ENCODE data around the gene METTL21C. TPM values are rescaled to one million over a fixed set of nuclear protein-coding genes. Genes with fewer than 3 reads are reported as not detected.

The METTL21C gene
- total RNA-seq: not detected

DNA sequence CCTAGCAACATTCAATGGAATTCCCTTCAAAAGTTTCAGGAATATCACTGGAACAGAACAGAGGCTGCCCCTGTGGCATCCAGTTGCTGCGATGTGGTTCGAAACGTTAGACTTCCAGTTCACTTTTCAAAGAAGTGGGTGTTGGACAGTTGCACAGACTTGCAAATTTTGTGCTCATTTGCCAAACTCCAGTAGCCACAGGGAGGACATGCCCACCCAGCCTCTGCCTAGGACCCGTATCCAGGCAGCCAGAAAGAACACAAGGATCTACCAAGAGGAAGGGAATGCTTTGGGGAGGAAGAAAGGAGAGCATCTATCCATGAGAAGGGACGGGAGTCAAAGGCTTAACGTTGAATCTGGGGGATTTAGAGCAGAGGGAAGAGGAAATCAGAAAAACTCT, at the start of gene METTL21C:
METTL21C (minus strand) TSS at position 108 of the 400 bp plus-strand sequence. CDS start 546 bp downstream, outside the sequence.
- Mint-ChIP-seq H3K9me3 (peaks cover 8% of the 10 kb centered on the region), H3K4me1 (ENCODE audit: low read depth) (no peaks in the 10 kb centered on the region), H3K4me3 (no peak within 1 kb of the TSS), H3K27me3 (ENCODE audit: low read depth) (peaks cover 50% of the 10 kb centered on the region), H3K36me3 (ENCODE audit: insufficient read depth) (no peaks in the 10 kb centered on the region)
- DNase-seq: no peak
- ATAC-seq: no peak

DNA sequence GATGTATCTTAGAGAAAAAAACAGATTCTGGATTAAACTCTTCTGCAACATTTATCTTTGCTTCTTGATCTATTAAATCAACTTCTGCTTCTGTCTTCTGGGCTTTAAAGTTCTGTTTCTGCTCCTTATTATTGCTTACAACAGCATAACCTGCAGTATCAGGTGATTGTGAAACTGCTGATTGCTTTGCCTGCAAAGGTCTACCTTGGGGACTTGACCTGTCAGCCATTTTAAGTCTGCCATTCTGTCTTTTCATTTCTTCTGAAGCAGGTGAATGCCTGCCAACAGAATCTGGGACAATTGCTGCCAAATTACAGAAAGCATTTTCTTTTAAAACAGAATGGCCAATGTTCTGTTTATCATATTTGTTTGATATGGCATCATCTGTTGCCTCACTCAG, 47.7 kb upstream of the METTL21C start:
- ATAC-seq (no peak), DNase-seq (no peak)
- Mint-ChIP-seq H3K4me3 (no peak overlapping the region), H3K9me3 (peaks cover 10% of the 10 kb centered on the region), H3K27me3 (ENCODE audit: low read depth) (peaks cover 33% of the 10 kb centered on the region), H3K36me3 (ENCODE audit: insufficient read depth) (no peaks in the 10 kb centered on the region), H3K4me1 (ENCODE audit: low read depth) (no peaks in the 10 kb centered on the region)

DNA sequence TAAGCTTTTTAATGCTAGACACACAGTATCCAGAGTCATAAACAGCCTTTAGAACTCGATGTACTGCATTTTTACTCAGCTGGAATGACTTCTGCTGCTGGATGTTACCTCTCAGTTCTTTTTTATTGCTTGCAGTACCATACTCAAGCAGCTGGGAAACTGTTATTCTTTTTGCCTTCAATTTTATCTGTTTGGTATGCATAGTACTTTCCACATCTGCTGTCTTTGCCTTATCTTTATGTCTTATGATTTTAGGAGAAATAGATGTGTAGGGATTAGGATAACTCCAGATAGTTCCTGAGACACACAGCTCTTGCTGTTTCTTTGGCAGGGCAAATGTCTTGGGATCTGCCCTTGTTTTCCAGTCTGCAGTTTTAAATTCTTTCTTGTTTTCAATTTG, 47.3 kb upstream of the METTL21C start:
- H3K4me1 Mint-ChIP-seq (ENCODE audit: low read depth): no peaks in the 10 kb centered on the region
- peaks cover 30% of the 10 kb centered on the region for H3K27me3 Mint-ChIP-seq (ENCODE audit: low read depth)
- ATAC-seq (no peak), DNase-seq (no peak)
- H3K9me3 Mint-ChIP-seq: peaks cover 10% of the 10 kb centered on the region
- H3K4me3 Mint-ChIP-seq: no peak overlapping the region
- no peaks in the 10 kb centered on the region for H3K36me3 Mint-ChIP-seq (ENCODE audit: insufficient read depth)

DNA sequence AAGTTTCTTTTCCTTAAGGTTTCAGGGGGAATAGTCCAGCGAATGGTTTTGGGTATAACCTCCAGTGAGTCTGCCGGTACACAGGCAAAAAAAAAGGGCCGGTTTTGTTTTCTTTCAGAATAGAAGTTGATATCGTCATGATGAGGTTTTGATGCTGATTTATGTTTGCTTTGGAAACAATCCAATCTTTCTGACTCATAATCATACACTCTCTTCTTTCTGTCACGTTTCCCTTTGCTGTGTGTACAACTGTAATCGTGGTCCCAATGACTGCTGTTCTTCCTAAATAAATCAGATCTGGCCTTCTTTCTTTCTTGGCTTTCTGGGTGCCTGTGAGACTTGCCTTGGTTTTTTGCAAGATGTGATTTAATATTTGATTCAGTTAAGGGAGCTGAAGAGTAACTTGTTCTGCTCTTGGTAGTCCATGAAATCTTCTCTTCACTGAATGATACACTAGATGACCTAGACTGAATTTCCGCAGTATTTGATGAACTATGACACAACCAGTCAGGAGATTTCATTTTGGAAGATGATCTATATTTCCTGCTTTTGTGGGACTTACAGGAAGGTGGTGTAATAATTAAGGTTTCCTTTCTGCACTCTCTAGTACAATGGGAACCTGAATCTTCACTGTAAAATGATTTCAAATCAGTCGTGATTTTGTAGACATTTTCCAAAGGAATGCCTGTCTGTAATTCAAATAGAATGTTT, 34.9 kb upstream of the METTL21C start:
- DNase-seq (no peak), ATAC-seq (peak in 1 of 2 donors; percentile 35)
- Mint-ChIP-seq H3K27me3 (ENCODE audit: low read depth) (peaks cover 16% of the 10 kb centered on the region), H3K9me3 (no peaks in the 10 kb centered on the region), H3K36me3 (ENCODE audit: insufficient read depth) (no peaks in the 10 kb centered on the region), H3K4me3 (no peak overlapping the region), H3K4me1 (ENCODE audit: low read depth) (peaks cover 2% of the 10 kb centered on the region)

DNA sequence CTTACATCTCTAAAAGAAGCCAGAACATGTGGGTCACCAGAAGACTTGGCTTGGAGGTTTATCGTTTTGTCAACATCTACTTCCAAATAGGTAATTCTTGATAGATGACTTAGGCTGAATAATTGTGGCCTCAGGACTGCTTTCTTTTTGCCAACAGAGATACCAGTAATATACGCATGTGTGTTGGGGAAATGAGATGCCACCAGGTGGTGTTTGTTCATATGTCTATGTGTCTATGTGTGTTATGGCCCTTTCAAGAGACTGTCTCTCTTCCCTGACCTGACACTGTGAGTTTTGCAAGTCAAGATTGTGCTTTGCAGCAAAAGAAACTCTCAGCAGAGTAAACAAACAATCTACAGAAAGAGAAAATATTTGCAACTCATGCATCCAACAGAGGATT, 31.6 kb upstream of the METTL21C start:
- Mint-ChIP-seq H3K4me1 (ENCODE audit: low read depth) (peaks cover 5% of the 10 kb centered on the region), H3K4me3 (no peak overlapping the region), H3K9me3 (no peaks in the 10 kb centered on the region), H3K27me3 (ENCODE audit: low read depth) (peaks cover 9% of the 10 kb centered on the region), H3K36me3 (ENCODE audit: insufficient read depth) (no peaks in the 10 kb centered on the region)
- DNase-seq (no peak), ATAC-seq (no peak)

DNA sequence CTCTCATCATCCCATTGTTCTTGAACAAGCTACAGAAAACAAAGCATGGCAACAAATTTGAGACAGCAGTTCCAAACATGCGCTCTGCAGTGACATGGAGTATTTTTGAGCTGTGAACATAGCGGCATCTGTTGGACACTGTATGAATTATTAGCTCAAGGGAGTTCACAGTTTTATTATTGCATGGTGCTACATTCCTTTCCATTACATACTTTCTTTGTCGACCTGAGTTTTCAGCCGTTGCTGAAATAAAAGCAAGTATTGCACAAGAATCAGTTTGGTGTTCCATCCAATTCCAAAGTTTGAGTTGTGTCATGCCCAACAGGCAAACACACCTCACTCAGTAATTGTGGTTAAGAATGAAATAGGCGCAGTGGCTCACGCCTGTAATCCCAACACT, 30.1 kb upstream of the METTL21C start:
- peaks cover 5% of the 10 kb centered on the region for H3K4me1 Mint-ChIP-seq (ENCODE audit: low read depth)
- no peak overlapping the region for H3K4me3 Mint-ChIP-seq
- H3K36me3 Mint-ChIP-seq (ENCODE audit: insufficient read depth): no peaks in the 10 kb centered on the region
- H3K9me3 Mint-ChIP-seq: no peaks in the 10 kb centered on the region
- ATAC-seq: no peak
- H3K27me3 Mint-ChIP-seq (ENCODE audit: low read depth): peaks cover 8% of the 10 kb centered on the region
- no peak for DNase-seq

DNA sequence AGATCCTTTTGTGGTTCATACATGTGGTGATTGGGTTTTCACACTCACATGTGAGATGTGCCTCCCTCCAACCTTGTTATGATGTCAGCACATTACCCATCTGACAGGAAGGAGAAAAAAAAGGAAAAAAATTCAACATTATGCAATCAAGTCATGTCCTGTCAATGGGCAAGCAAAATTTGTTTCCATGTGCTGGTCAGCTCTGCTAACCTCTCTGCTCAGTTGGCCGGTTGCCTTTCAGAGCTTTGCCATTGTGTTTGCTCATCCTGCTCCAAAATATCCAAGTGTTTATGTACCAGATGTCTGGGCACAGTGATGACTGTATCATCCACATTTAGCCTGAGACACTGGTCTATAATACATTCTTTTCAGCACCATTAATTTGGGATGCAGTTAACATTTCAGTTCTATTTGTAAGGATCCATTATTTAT, 27.0 kb upstream of the METTL21C start:
- Mint-ChIP-seq H3K9me3 (no peaks in the 10 kb centered on the region), H3K4me3 (no peak overlapping the region), H3K27me3 (ENCODE audit: low read depth) (peaks cover 7% of the 10 kb centered on the region), H3K4me1 (ENCODE audit: low read depth) (peaks cover 3% of the 10 kb centered on the region), H3K36me3 (ENCODE audit: insufficient read depth) (no peaks in the 10 kb centered on the region)
- DNase-seq (no peak), ATAC-seq (no peak)

DNA sequence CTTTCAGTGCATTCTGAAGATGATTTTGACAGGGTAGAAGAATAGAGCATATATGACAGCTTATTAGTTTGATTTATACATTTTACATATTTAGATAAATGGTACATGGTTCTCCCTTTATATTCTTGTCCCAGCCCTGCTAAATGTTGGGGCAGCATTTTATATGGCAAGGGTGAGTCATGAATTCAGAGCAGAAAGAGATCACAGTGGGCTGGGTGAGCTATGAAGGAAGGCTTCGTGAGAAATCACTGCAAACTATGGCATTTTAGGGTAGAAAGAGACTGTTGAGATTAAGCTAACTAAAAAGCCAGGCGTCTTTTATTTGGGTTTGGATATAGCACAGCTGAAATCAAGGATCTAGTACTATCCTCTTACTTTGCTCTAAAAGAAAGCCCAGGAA, 23.9 kb upstream of the METTL21C start:
- peaks cover 3% of the 10 kb centered on the region for H3K4me1 Mint-ChIP-seq (ENCODE audit: low read depth)
- ATAC-seq (no peak), DNase-seq (no peak)
- no peaks in the 10 kb centered on the region for H3K36me3 Mint-ChIP-seq (ENCODE audit: insufficient read depth)
- no peaks in the 10 kb centered on the region for H3K9me3 Mint-ChIP-seq
- H3K27me3 Mint-ChIP-seq (ENCODE audit: low read depth): peaks cover 2% of the 10 kb centered on the region
- H3K4me3 Mint-ChIP-seq: no peak overlapping the region

DNA sequence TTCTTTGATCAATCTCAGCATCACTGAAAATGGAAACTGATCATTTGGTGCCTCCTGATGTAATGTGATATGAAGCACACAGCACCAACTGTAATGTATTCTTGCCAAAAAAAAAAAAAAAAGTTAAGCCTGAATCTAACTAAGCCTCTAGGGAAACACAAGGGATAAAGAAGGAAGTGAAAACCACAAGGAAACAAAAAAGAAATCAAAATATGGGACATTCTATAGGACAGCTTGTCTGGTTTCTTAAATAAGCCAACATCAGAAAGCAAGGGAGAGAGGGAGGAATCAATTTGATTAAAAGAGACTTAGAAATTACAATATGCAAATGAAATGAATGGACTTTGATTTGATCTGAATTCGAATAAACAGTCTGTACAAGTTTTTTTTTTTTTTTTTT, 20.6 kb upstream of the METTL21C start:
- Mint-ChIP-seq H3K4me1 (ENCODE audit: low read depth) (no peaks in the 10 kb centered on the region), H3K4me3 (no peak overlapping the region), H3K9me3 (no peaks in the 10 kb centered on the region), H3K36me3 (ENCODE audit: insufficient read depth) (no peaks in the 10 kb centered on the region), H3K27me3 (ENCODE audit: low read depth) (peaks cover 5% of the 10 kb centered on the region)
- ATAC-seq: no peak
- DNase-seq: no peak

DNA sequence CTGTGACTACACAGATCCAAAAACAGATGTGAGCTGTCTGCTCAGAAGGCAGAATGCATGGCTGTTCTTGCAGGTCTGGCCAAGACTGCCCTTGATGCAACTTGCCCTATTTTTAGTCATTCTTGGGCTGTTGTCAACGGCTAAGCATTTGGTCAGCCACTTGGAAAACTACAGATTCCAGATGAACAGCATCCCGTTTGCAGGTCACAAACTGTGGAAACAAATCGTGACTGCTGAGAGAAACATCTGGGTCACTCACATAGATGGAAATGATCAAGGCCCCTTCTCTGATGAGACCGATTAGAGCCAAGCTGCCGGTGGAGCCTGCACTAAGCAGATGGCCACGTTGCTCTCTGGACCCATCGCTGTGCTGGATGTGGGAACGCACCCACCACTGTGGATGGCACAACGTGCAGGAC, 15.4 kb upstream of the METTL21C start:
- DNase-seq: no peak
- H3K27me3 Mint-ChIP-seq (ENCODE audit: low read depth): peaks cover 6% of the 10 kb centered on the region
- H3K4me1 Mint-ChIP-seq (ENCODE audit: low read depth): no peaks in the 10 kb centered on the region
- no peak for ATAC-seq
- H3K4me3 Mint-ChIP-seq: no peak overlapping the region
- no peaks in the 10 kb centered on the region for H3K9me3 Mint-ChIP-seq
- H3K36me3 Mint-ChIP-seq (ENCODE audit: insufficient read depth): no peaks in the 10 kb centered on the region

DNA sequence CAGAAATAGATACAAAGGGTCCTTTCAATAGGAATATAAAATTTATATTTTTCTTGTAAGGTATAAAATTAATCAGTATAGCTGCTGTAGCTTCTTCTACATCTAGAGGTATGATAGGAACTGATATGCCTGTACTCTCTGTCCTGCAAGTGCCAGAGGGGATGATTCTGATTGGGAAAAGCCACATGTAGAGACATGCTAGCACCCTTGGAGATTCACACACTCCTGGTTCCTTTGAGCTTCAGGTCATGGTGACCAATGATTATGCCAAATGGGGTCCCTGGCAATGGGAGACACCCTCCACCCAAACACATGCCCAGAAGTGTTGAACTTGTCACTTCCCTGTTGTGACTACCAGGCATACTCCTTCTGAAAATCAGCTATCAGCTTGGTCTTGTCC, 14.7 kb upstream of the METTL21C start:
- Mint-ChIP-seq H3K36me3 (ENCODE audit: insufficient read depth) (no peaks in the 10 kb centered on the region), H3K4me3 (no peak overlapping the region), H3K9me3 (no peaks in the 10 kb centered on the region), H3K27me3 (ENCODE audit: low read depth) (peaks cover 6% of the 10 kb centered on the region), H3K4me1 (ENCODE audit: low read depth) (no peaks in the 10 kb centered on the region)
- DNase-seq (no peak), ATAC-seq (no peak)

DNA sequence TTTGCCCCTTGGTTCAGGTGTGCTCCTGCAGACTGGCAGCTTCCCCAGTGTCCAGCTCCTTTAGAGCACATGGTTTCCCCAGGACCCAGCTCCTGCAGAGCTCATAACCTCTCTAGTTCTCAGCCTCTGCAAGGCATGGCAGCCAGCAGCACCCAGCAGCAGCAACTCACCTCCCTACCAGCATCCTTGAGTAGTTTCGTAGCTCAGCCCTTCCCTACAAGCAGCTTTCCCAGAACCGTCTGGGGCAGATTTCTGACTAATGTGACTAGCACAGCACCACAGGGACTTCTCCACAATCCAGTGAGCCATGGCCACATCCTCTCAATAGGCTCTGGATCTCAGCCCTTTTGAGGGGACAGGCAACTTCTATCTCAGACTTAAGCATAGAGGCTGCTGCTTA, 14.1 kb upstream of the METTL21C start:
- no peak for ATAC-seq
- Mint-ChIP-seq H3K4me1 (ENCODE audit: low read depth) (no peaks in the 10 kb centered on the region), H3K27me3 (ENCODE audit: low read depth) (peaks cover 6% of the 10 kb centered on the region), H3K4me3 (no peak overlapping the region), H3K9me3 (no peaks in the 10 kb centered on the region), H3K36me3 (ENCODE audit: insufficient read depth) (no peaks in the 10 kb centered on the region)
- DNase-seq: no peak

DNA sequence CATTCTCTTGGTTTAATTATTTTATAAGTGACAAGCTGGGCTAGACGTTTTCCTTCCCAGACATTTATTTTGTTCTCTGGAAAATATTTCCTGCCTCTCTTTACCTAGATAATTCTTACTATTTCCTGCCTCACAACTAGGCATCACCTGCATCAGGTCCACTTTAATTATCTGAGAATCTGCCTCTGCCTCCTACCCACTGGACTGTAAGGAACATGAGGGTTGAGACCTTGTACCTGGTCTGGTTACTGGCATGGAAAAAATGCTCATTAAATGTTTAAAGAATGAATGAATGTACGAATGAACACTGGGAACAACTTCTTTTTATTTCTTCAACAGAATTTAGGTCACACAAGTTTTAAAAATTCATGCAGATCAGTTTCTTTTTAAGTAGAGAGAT, 13.4 kb upstream of the METTL21C start:
- no peaks in the 10 kb centered on the region for H3K36me3 Mint-ChIP-seq (ENCODE audit: insufficient read depth)
- no peak for ATAC-seq
- no peak for DNase-seq
- peaks cover 6% of the 10 kb centered on the region for H3K27me3 Mint-ChIP-seq (ENCODE audit: low read depth)
- no peaks in the 10 kb centered on the region for H3K9me3 Mint-ChIP-seq
- H3K4me1 Mint-ChIP-seq (ENCODE audit: low read depth): no peaks in the 10 kb centered on the region
- no peak overlapping the region for H3K4me3 Mint-ChIP-seq

DNA sequence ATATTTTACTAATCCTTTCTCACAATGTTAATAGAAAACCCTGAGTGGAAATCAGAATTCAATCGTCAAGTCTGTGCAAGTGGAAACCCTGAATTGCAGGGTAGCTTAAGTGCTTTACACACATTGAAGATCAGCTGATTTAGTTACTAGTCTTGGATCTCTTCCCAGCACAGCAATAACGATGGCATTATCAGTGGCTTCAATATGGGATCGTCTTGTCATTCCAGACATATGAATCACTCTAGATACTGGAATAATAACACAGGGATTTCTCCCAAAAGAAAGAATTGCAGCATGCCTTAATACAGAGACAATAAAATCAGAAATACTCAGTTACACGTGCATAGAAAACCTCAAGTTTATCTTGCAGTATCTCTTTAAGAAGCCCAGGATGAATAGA, 12.6 kb upstream of the METTL21C start:
- Mint-ChIP-seq H3K4me3 (no peak overlapping the region), H3K27me3 (ENCODE audit: low read depth) (peaks cover 5% of the 10 kb centered on the region), H3K9me3 (no peaks in the 10 kb centered on the region), H3K4me1 (ENCODE audit: low read depth) (no peaks in the 10 kb centered on the region), H3K36me3 (ENCODE audit: insufficient read depth) (no peaks in the 10 kb centered on the region)
- DNase-seq: no peak
- ATAC-seq: no peak

DNA sequence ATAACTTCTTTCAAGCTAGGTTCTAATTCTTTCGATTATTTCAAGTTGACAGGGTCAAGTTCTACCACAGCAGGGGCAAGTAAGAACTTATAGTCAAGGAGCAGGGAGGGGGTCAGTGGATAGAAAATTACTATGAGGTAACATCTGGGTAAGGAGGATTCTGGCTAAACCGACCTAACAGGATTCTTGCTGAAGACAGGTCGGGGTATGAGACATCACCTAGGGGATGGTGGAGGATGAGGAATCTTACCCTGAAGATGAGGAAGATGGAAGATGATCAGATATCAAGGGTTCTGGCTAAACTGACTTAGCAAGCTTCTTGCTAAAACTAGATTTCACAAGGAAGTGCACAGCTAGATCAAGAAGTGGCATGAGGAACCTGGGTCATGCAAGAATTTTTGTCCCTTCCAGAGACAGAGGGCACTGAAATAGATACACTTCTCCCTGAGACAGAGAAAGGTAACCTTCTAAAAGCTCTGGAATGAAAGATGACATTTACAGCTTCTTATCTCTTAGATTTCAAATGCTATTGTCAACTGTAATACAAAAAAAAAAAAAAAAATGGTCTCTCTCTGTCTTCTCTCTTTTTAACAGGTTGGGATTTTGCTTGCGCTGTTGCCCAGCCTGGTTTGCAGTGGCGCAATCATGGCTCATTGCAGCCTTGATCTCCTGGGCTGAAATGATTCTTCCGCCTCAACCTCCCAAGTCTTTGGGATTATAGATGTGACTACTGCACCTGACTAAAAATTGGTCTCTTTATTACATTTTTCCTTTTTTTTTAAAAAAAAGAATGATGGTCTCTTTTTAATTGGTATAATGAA, 9.6 kb upstream of the METTL21C start:
- H3K4me1 Mint-ChIP-seq (ENCODE audit: low read depth): no peaks in the 10 kb centered on the region
- no peak for DNase-seq
- H3K4me3 Mint-ChIP-seq: no peak overlapping the region
- no peaks in the 10 kb centered on the region for H3K9me3 Mint-ChIP-seq
- no peak for ATAC-seq
- H3K36me3 Mint-ChIP-seq (ENCODE audit: insufficient read depth): no peaks in the 10 kb centered on the region
- H3K27me3 Mint-ChIP-seq (ENCODE audit: low read depth): peaks cover 6% of the 10 kb centered on the region

Data from activated T-cell treated with anti-CD3 and anti-CD28 coated beads, Interleukin-2, amount 50 U/mL, for 4 hours (primary cell).